Panc1 (cell line): ENCODE results near the gene RASSF4. TPM values are rescaled to one million over a fixed set of nuclear protein-coding genes. Genes with fewer than 3 reads are reported as not detected.

Experiments used
- ATAC-seq: fragments of 200-7000 bp; cut with Tn5 transposase; 2 replicates; pipeline ENCODE4 v1.9.1; 2020; ENCODE audit warnings: mild to moderate bottlenecking, moderate library complexity
- BruUV-seq: library from RNA; stranded (reverse); fragments of 400-500 nt; replicated peaks from 2 replicates; lab custom pipeline; 2021; lab: Mats Ljungman, UMichigan
- CTCF ChIA-PET: fragments of 300-600 bp; sonication (Branson Sonifier 250); formaldehyde crosslinking; loops from one replicate; lab custom pipeline; 2022; ENCODE audit warnings: antibody characterized with exemption; lab: Charles Lee
- POLR2A ChIA-PET: fragments of 300-600 bp; sonication (Branson Sonifier 250); formaldehyde crosslinking; loops from one replicate; lab custom pipeline; 2022; ENCODE audit warnings: antibody characterized with exemption; lab: Charles Lee
- DNase-seq: peaks from one replicate; pipeline ENCODE4 v3.0.0-alpha.2; 2010; ENCODE audit warnings: low read depth, low spot score
- H3K27ac ChIP-seq: 2 replicates; pipeline ENCODE4 v1.5.1; 2011; ENCODE audit warnings: mild to moderate bottlenecking, low read length, inconsistent platforms
- H3K27me3 ChIP-seq: fragments of 200-500 bp; sonication (Bioruptor generic); 2 replicates; pipeline ENCODE4 v1.6.0; 2014; ENCODE audit warnings: low read length, inconsistent platforms; ENCODE audit not compliant: control insufficient read depth, insufficient read depth
- H3K36me3 ChIP-seq: fragments of 200-500 bp; sonication (Bioruptor generic); 2 replicates; pipeline ENCODE4 v1.5.1; 2014; ENCODE audit warnings: inconsistent platforms, mild to moderate bottlenecking, low read length, moderate library complexity; ENCODE audit not compliant: control insufficient read depth, insufficient read depth
- H3K4me1 ChIP-seq: 2 replicates; pipeline ENCODE4 v1.5.1; 2011; ENCODE audit warnings: inconsistent platforms, mild to moderate bottlenecking, low read length, moderate library complexity; ENCODE audit not compliant: control insufficient read depth, insufficient read depth
- H3K4me3 ChIP-seq, 2 experiments: 2 replicates each; pipeline ENCODE4 v1.5.1; 2011 to 2012; ENCODE audit warnings: low read depth in 2 of 2, low read length in 2 of 2, mild to moderate bottlenecking in 2 of 2, inconsistent platforms in 1 of 2, moderate library complexity in 1 of 2
- H3K9me3 ChIP-seq: fragments of 200-500 bp; sonication (Bioruptor generic); 2 replicates; pipeline ENCODE4 v1.5.1; 2014; ENCODE audit warnings: low read depth, mild to moderate bottlenecking, inconsistent platforms, low read length, moderate library complexity; ENCODE audit not compliant: control insufficient read depth, insufficient read depth
- CTCF ChIP-seq: fragments of 450-650 bp; IDR thresholded peaks from 2 replicates; pipeline ENCODE4 v1.5.1; 2017; ENCODE audit warnings: mild to moderate bottlenecking
- POLR2AphosphoS5 ChIP-seq: IDR thresholded peaks from 2 replicates; pipeline ENCODE4 v1.6.1; 2012; ENCODE audit warnings: mild to moderate bottlenecking, low read depth, low read length, moderate library complexity
- SIN3A ChIP-seq: IDR thresholded peaks from 2 replicates; pipeline ENCODE4 v1.6.1; 2012; ENCODE audit warnings: low read depth, mild to moderate bottlenecking, low read length, moderate library complexity, borderline replicate concordance; ENCODE audit not compliant: insufficient read depth
- TCF7L2 ChIP-seq: IDR thresholded peaks from 2 replicates; pipeline ENCODE4 v1.6.1; 2011; ENCODE audit warnings: mild to moderate bottlenecking, low read depth, low read length, inconsistent platforms
- in situ Hi-C: cut with HindIII; loops from 2 replicates; pipeline ENCODE4 v1.10.0; 2016; ENCODE audit warnings: low sequenced_read_pairs, low pct_unique_long_range_greater_than_20kb
- intact Hi-C: fragments of 100-400 bp; cut with micrococcal nuclease; formaldehyde crosslinking; loops from one replicate; pipeline ENCODE4 v1.10.0; 2022; ENCODE audit not compliant: unreplicated experiment
- total RNA-seq: library from RNA; stranded (reverse); gene quantifications from one replicate; pipeline ENCODE4 v1.2.1, GENCODE V29; 2021; ENCODE audit not compliant: unreplicated experiment
- TF ChIP-seq, protein P1 (sequence below), 2 experiments: IDR thresholded peaks; 2 replicates each; pipeline ENCODE4 v1.6.1; 2011 to 2012; ENCODE audit warnings: low read depth in 2 of 2, control low read depth in 1 of 2, low read length in 1 of 2, mild to moderate bottlenecking in 1 of 2, moderate library complexity in 1 of 2; ENCODE audit not compliant: insufficient read depth in 1 of 2

The RASSF4 gene
- total RNA-seq, 1 experiment from 2014 or later = 13.9 TPM

- DNase-seq = no peak
- no peak for ATAC-seq
- POLR2A ChIA-PET = no interaction called here
- H3K4me1 ChIP-seq = 0 out of 2 replicates have a peak, but pooled peaks cover 7% of the 10 kb centered on the region
- no peak for TF ChIP-seq POLR2AphosphoS5
- no peak for TF ChIP-seq TCF7L2
- TF ChIP-seq SIN3A = no peak
- TF ChIP-seq CTCF = no peak
- TF ChIP-seq, protein P1, sequence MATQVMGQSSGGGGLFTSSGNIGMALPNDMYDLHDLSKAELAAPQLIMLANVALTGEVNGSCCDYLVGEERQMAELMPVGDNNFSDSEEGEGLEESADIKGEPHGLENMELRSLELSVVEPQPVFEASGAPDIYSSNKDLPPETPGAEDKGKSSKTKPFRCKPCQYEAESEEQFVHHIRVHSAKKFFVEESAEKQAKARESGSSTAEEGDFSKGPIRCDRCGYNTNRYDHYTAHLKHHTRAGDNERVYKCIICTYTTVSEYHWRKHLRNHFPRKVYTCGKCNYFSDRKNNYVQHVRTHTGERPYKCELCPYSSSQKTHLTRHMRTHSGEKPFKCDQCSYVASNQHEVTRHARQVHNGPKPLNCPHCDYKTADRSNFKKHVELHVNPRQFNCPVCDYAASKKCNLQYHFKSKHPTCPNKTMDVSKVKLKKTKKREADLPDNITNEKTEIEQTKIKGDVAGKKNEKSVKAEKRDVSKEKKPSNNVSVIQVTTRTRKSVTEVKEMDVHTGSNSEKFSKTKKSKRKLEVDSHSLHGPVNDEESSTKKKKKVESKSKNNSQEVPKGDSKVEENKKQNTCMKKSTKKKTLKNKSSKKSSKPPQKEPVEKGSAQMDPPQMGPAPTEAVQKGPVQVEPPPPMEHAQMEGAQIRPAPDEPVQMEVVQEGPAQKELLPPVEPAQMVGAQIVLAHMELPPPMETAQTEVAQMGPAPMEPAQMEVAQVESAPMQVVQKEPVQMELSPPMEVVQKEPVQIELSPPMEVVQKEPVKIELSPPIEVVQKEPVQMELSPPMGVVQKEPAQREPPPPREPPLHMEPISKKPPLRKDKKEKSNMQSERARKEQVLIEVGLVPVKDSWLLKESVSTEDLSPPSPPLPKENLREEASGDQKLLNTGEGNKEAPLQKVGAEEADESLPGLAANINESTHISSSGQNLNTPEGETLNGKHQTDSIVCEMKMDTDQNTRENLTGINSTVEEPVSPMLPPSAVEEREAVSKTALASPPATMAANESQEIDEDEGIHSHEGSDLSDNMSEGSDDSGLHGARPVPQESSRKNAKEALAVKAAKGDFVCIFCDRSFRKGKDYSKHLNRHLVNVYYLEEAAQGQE (IDR thresholded peaks at IDR 0.05; ENCODE audit: insufficient read depth in 1 of 2, low read depth in 2 of 2, low read length in 1 of 2) = no peak
- intact Hi-C loops (no loop called here), in situ Hi-C loops (no loop called here)
- H3K27me3 ChIP-seq = no peaks in the 10 kb centered on the region
- no peak overlapping the region for H3K4me3 ChIP-seq
- TSS peak; percentile 63 for BruUV-seq
- H3K36me3 ChIP-seq = no peaks in the 10 kb centered on the region
- no peaks in the 10 kb centered on the region for H3K9me3 ChIP-seq
- H3K27ac ChIP-seq = no peak overlapping the region
- CTCF ChIA-PET = no interaction called here
Observed at GRCh38 chr10:44993226-44993921, 33.8 kb downstream of the RASSF4 start.

DNA sequence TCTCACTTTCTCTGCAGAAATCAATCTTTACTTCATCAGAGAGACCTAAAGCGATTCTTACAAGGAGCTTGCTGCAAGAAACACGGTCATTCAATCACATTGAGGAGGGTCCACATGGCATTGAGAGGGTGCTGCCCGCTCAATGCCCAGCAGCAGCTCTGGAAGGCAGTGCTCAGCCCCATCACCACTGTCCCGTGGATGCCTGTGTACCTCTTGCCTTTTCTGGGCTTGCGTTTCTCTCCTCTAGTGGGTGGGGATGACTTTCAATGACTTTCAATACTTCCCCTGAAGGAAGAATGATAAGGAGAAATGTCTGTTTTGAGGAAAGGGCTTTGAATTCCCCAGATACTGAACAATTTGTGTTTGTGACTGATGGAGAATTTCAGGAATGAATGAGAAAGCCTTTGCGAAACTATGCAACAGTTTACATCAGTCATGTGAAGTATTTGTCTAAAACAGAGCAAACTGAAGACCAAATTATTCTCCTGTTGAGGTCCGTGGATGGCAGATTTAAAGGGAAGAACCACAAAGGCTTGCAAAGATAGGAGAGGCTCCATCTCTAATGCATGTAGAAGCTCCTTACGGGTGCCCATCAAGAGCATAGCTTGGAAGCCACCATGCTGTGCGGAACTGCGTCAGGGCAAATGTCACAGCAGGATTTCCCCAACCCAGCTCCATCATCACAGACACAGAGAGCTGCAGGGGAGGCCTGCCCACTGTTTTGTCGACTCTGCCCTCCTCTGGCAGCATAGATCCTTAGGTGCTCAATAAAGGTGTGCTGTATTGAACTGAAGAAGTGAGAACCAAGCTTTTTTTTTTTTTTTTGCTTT lies 34.5 kb downstream of the RASSF4 start:
- no TSS peak for BruUV-seq
- DNase-seq = no peak
- no peak for TF ChIP-seq SIN3A
- no peak for TF ChIP-seq POLR2AphosphoS5
- TF ChIP-seq, protein P1 (IDR thresholded peaks at IDR 0.05; ENCODE audit: insufficient read depth in 1 of 2, low read depth in 2 of 2, low read length in 1 of 2) = no peak
- no peak for TF ChIP-seq TCF7L2
- TF ChIP-seq CTCF = no peak; the same call in 1 of the 2 replicates
- ATAC-seq = 0 out of 2 replicates have a peak, but pooled peaks have one; percentile 25
- Histone ChIP-seq H3K36me3 (no peaks in the 10 kb centered on the region), H3K9me3 (no peaks in the 10 kb centered on the region), H3K4me1 (0 out of 2 replicates have a peak, but pooled peaks cover 7% of the 10 kb centered on the region), H3K27ac (no peak overlapping the region), H3K4me3 (no peak overlapping the region), H3K27me3 (no peaks in the 10 kb centered on the region)
- ChIA-PET CTCF (interaction anchor here (0.5 kb wide), 1 partner anchor 38 kb away, joined by 3 read pairs; no protein-coding TSS in a partner anchor), POLR2A (no interaction called here)
- intact Hi-C loops (no loop called here), in situ Hi-C loops (no loop called here)
